HEK293 (cell line): Measurements from ENCODE around the gene CHST5.

ENCODE experiments used
- CTCF ChIP-seq: fragments of 450-650 bp; formaldehyde crosslinking; IDR thresholded peaks from 2 replicates; pipeline ENCODE4 v1.5.1; 2016; ENCODE audit warnings: missing biosample characterization, missing genetic modification characterization
- PRDM1 ChIP-seq: fragments of 450-650 bp; formaldehyde crosslinking; IDR thresholded peaks from 2 replicates; pipeline ENCODE4; 2016; ENCODE audit warnings: missing biosample characterization, missing genetic modification characterization
- YY1 ChIP-seq: fragments of 450-650 bp; formaldehyde crosslinking; IDR thresholded peaks from 2 replicates; pipeline ENCODE4 v1.5.1; 2018; ENCODE audit warnings: missing biosample characterization, missing genetic modification characterization
- ZBTB17 ChIP-seq: fragments of 450-650 bp; formaldehyde crosslinking; IDR thresholded peaks from 2 replicates; pipeline ENCODE4 v1.5.1; 2016; ENCODE audit warnings: missing biosample characterization, missing genetic modification characterization
- ZIC2 ChIP-seq: fragments of 450-650 bp; formaldehyde crosslinking; IDR thresholded peaks from 2 replicates; pipeline ENCODE4 v1.5.1; 2016; ENCODE audit warnings: missing biosample characterization, missing genetic modification characterization
- ZNF121 ChIP-seq: fragments of 450-650 bp; formaldehyde crosslinking; IDR thresholded peaks from 2 replicates; pipeline ENCODE4 v1.5.1; 2016; ENCODE audit warnings: missing biosample characterization, missing genetic modification characterization
- ZNF561 ChIP-seq: fragments of 450-650 bp; IDR thresholded peaks from 2 replicates; pipeline ENCODE4 v1.5.1; 2018; ENCODE audit warnings: missing biosample characterization, missing genetic modification characterization, borderline replicate concordance
- ZNF660 ChIP-seq: fragments of 450-650 bp; IDR thresholded peaks from 2 replicates; pipeline ENCODE4 v1.5.1; 2018; ENCODE audit warnings: missing biosample characterization, mild to moderate bottlenecking, missing genetic modification characterization
- ZNF843 ChIP-seq: fragments of 450-650 bp; formaldehyde crosslinking; IDR thresholded peaks from 2 replicates; pipeline ENCODE4 v1.5.1; 2016; ENCODE audit warnings: missing biosample characterization, missing genetic modification characterization
- ZSCAN5A ChIP-seq: fragments of 450-650 bp; formaldehyde crosslinking; IDR thresholded peaks from 2 replicates; pipeline ENCODE4 v1.5.1; 2016; ENCODE audit warnings: missing biosample characterization, missing genetic modification characterization

GRCh38 chr16:75556431-75556950, 20.6 kb upstream of the CHST5 start:
- no peak for TF ChIP-seq YY1 (tag by site-specific recombination)
- TF ChIP-seq CTCF (tag by site-specific recombination) = no peak
- no peak; the same call in 1 of the 2 replicates for TF ChIP-seq ZNF660 (tag by site-specific recombination)
- no peak for TF ChIP-seq ZBTB17
- TF ChIP-seq ZNF121 (tag by site-specific recombination) = no peak
- TF ChIP-seq ZNF843 (tag by site-specific recombination) = no peak
- no peak for TF ChIP-seq ZNF561 (tag by site-specific recombination)
- TF ChIP-seq ZSCAN5A = no peak
- no peak for TF ChIP-seq PRDM1 (tag by site-specific recombination)
- no peak for TF ChIP-seq ZIC2 (tag by site-specific recombination)
